ENCODE measurements around the gene TSPO2.

DNA sequence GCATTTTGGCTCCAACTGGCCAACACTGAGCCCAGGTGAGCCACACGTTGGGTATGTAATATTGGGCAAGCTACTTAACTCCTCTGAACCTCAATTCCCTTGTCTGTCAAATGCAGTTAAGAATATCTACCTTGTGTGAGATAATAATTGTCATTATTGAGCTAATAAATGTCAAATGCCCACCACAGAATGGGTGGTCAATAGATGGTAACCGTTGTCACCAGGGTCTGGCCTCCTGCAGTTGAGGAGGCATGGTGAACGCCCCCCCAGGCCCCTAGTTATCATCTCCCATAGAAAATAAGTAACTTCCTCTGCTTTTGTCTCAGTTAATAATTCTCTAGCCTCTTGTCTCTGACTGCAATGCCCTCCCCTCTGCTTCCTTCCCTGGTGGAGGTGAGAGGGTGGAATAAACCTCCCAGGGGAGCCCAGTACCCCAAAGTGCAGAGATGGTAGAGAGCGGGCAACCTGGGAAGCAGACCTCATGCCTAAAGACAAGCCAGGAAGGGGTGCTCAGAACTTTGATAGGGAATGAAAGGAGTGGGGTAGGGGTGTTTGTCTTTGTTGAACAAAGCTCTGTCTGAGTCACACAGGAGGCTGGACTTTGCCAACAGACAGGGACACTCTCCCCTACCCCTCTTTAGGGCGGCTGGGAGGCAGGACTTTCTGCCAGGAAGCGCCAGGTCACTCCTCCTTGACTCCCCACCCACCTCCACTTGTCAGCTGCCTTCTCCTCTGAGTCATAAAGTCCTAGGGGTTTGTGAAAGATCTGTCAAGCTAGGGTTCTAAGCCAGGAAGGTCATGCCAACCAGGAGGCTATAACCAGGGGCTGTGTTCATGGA, 1.9 kb upstream of the TSPO2 start:
- TF ChIP-seq POLR2A (IDR thresholded peaks at IDR 0.05) = no peak
- TF ChIP-seq, protein P1, sequence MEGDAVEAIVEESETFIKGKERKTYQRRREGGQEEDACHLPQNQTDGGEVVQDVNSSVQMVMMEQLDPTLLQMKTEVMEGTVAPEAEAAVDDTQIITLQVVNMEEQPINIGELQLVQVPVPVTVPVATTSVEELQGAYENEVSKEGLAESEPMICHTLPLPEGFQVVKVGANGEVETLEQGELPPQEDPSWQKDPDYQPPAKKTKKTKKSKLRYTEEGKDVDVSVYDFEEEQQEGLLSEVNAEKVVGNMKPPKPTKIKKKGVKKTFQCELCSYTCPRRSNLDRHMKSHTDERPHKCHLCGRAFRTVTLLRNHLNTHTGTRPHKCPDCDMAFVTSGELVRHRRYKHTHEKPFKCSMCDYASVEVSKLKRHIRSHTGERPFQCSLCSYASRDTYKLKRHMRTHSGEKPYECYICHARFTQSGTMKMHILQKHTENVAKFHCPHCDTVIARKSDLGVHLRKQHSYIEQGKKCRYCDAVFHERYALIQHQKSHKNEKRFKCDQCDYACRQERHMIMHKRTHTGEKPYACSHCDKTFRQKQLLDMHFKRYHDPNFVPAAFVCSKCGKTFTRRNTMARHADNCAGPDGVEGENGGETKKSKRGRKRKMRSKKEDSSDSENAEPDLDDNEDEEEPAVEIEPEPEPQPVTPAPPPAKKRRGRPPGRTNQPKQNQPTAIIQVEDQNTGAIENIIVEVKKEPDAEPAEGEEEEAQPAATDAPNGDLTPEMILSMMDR (IDR thresholded peaks at IDR 0.05) = no peak

All from ovary (tissue), 3 donors.